Trophoblast cell (in vitro differentiated cells and primary cell): ENCODE results near the gene HS6ST3.
A peak's percentile ranks its signal among the peaks of the same experiment; 100 is the strongest.

Source experiments
- DNase-seq, 2 donors: peaks; one replicate each; pipeline ENCODE4 v3.0.0-alpha.2; 2016
- H2AFZ ChIP-seq: 2 replicates; pipeline ENCODE4 v1.6.1; 2013; ENCODE audit warnings: low read length, moderate library complexity, mild to moderate bottlenecking; ENCODE audit not compliant: insufficient read depth, poor library complexity
- H2AK5ac ChIP-seq: 2 replicates; pipeline ENCODE4 v1.6.1; 2013; ENCODE audit warnings: mild to moderate bottlenecking, low read length
- H2BK120ac ChIP-seq: 2 replicates; pipeline ENCODE4 v1.6.1; 2013; ENCODE audit warnings: low read length, mild to moderate bottlenecking, moderate library complexity; ENCODE audit not compliant: insufficient read depth, poor library complexity
- H2BK12ac ChIP-seq: 2 replicates; pipeline ENCODE4 v1.6.1; 2013; ENCODE audit warnings: mild to moderate bottlenecking, low read length, moderate library complexity
- H2BK5ac ChIP-seq: 2 replicates; pipeline ENCODE4 v1.6.1; 2013; ENCODE audit warnings: low read length, low read depth, moderate library complexity, mild to moderate bottlenecking; ENCODE audit not compliant: poor library complexity
- H3K14ac ChIP-seq: 2 replicates; pipeline ENCODE4 v1.6.1; 2013; ENCODE audit warnings: mild to moderate bottlenecking, low read length
- H3K18ac ChIP-seq: 2 replicates; pipeline ENCODE4 v1.6.1; 2013; ENCODE audit warnings: mild to moderate bottlenecking, low read length
- H3K23ac ChIP-seq: 2 replicates; pipeline ENCODE4 v1.6.1; 2013; ENCODE audit warnings: low read length
- H3K27ac ChIP-seq: 2 replicates; pipeline ENCODE4 v1.5.1; 2013; ENCODE audit warnings: low read depth, mild to moderate bottlenecking, inconsistent platforms, low read length, moderate library complexity
- H3K27me3 ChIP-seq: 2 replicates; pipeline ENCODE4 v1.6.1; 2013; ENCODE audit warnings: inconsistent platforms, mild to moderate bottlenecking, low read length, moderate library complexity; ENCODE audit not compliant: insufficient read depth
- H3K36me3 ChIP-seq, 2 experiments: 1 replicate in 1 of 2; 2 replicates in 1 of 2; pipeline ENCODE4 v1.6.1; 2013; ENCODE audit warnings: low read length in 2 of 2, mild to moderate bottlenecking in 2 of 2, moderate library complexity in 1 of 2; ENCODE audit not compliant: insufficient read depth in 2 of 2, control insufficient read depth in 1 of 2
- H3K4ac ChIP-seq: 2 replicates; pipeline ENCODE4 v1.6.1; 2013; ENCODE audit warnings: low read depth, mild to moderate bottlenecking, low read length, moderate library complexity
- H3K4me1 ChIP-seq, 2 experiments: 1 replicate in 1 of 2; 2 replicates in 1 of 2; pipeline ENCODE4 v1.6.1; 2013; ENCODE audit warnings: low read length in 2 of 2, mild to moderate bottlenecking in 2 of 2, moderate library complexity in 1 of 2; ENCODE audit not compliant: insufficient read depth in 2 of 2, control insufficient read depth in 1 of 2
- H3K4me2 ChIP-seq: 2 replicates; pipeline ENCODE4 v1.6.1; 2013; ENCODE audit warnings: inconsistent platforms, mild to moderate bottlenecking, low read length, moderate library complexity
- H3K4me3 ChIP-seq: 2 replicates; pipeline ENCODE4 v1.5.1; 2013; ENCODE audit warnings: mild to moderate bottlenecking, low read depth, low read length, inconsistent platforms
- H3K79me1 ChIP-seq: one replicate; pipeline ENCODE4 v1.6.1; 2013; ENCODE audit warnings: low read length
- H3K79me2 ChIP-seq: 2 replicates; pipeline ENCODE4 v1.6.1; 2013; ENCODE audit warnings: low read length, mild to moderate bottlenecking; ENCODE audit not compliant: control insufficient read depth, insufficient read depth, poor library complexity
- H3K9ac ChIP-seq: 2 replicates; pipeline ENCODE4 v1.6.1; 2013; ENCODE audit warnings: mild to moderate bottlenecking, low read length
- H3K9me3 ChIP-seq: 2 replicates; pipeline ENCODE4 v1.6.1; 2013; ENCODE audit warnings: low read depth, mild to moderate bottlenecking, control low read depth, inconsistent platforms, low read length; ENCODE audit not compliant: insufficient read depth
- H4K12ac ChIP-seq: 2 replicates; pipeline ENCODE4 v1.6.1; 2013; ENCODE audit warnings: low read depth, mild to moderate bottlenecking, low read length, moderate library complexity
- H4K8ac ChIP-seq: 2 replicates; pipeline ENCODE4 v1.6.1; 2013; ENCODE audit warnings: low read depth, mild to moderate bottlenecking, low read length, moderate library complexity
- H4K91ac ChIP-seq: one replicate; pipeline ENCODE4 v1.6.1; 2013; ENCODE audit warnings: low read depth, mild to moderate bottlenecking, low read length, moderate library complexity
- WGBS: extraction: QIAGEN DNeasy Blood & Tissue Kit; methylation state at CpG from one replicate; pipeline ENCODE4 v1.1.7; 2013; ENCODE audit warnings: missing lambda C conversion rate; ENCODE audit not compliant: insufficient read length, insufficient coverage; ENCODE audit errors: extremely low coverage; 5-methylcytosine and 5-hydroxymethylcytosine counted together

HS6ST3 gene

DNA sequence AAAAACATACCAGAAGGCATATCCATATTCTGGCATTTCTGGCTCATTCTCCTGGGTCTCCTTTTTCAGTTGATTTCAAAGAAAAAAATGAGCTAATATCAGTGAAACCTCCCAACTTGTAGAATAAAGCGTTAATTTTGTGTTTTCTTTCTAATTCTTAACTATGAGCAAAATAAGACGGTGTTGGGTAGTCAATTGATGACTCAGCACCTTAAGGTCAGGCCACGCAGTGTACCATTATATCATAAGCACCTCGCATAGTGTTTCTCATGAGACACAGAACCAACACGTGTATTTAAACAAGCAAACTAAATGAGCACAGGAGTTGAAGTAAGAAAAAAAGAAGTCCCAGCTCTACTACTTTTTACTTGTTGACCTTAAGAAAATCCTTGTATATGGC is 729.5 kb downstream of the HS6ST3 start:
- Histone ChIP-seq H3K79me1 (no peaks in the 10 kb centered on the region), H3K27ac (no peak overlapping the region), H3K14ac (no peak overlapping the region), H4K12ac (no peak overlapping the region), H3K9me3 (no peaks in the 10 kb centered on the region), H3K4me2 (no peak overlapping the region), H2BK12ac (no peak overlapping the region), H3K27me3 (no peaks in the 10 kb centered on the region), H2AFZ (no peak overlapping the region), H3K4me3 (no peak overlapping the region), H3K9ac (no peak overlapping the region), H3K79me2 (no peaks in the 10 kb centered on the region), H3K23ac (no peak overlapping the region), H4K8ac (no peak overlapping the region), H3K4me1 (no peaks in the 10 kb centered on the region), H2BK5ac (no peak overlapping the region), H3K18ac (no peak overlapping the region), H2AK5ac (no peak overlapping the region), H2BK120ac (no peak overlapping the region), H3K36me3 (no peaks in the 10 kb centered on the region), H3K4ac (no peak overlapping the region), H4K91ac (no peak overlapping the region)
- DNase-seq = no peak
- WGBS = no CpG with 5 or more reads among the region's 5 CpGs

DNA sequence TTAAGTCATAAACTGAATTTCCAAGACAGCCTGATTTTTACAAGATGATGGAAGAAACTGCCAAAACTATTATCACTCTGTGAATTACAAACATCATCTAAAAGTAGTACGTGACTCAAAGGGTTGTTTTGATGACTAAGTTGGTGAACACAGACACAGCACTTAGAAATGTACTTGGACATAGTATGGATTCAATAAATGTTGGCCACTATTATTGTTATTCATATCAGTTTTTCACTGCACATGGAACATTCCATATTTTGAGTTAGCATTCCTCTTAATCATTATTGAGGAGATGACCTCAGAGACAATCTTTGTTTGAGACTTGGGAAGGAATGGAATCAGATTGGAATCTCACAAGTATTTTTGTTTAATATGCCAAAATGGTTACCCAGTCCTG is 731.5 kb downstream of the HS6ST3 start:
- H3K79me2 ChIP-seq = no peaks in the 10 kb centered on the region
- no peak overlapping the region for H3K4me2 ChIP-seq
- no peak overlapping the region for H4K8ac ChIP-seq
- H2BK5ac ChIP-seq = no peak overlapping the region
- no peak overlapping the region for H3K4ac ChIP-seq
- no peaks in the 10 kb centered on the region for H3K36me3 ChIP-seq
- no peaks in the 10 kb centered on the region for H3K9me3 ChIP-seq
- H4K91ac ChIP-seq = no peak overlapping the region
- H3K9ac ChIP-seq = no peak overlapping the region
- no peak overlapping the region for H3K18ac ChIP-seq
- H3K27ac ChIP-seq = no peak overlapping the region
- no peak overlapping the region for H4K12ac ChIP-seq
- no peak overlapping the region for H2AK5ac ChIP-seq
- no peak overlapping the region for H3K23ac ChIP-seq
- peak in 1 of 2 donors; percentile 30 for DNase-seq
- WGBS = no CpG with 5 or more reads among the region's 1 CpG
- H2BK12ac ChIP-seq = no peak overlapping the region
- H3K27me3 ChIP-seq = no peaks in the 10 kb centered on the region
- no peak overlapping the region for H2BK120ac ChIP-seq
- H3K14ac ChIP-seq = no peak overlapping the region
- H2AFZ ChIP-seq = no peak overlapping the region
- H3K4me3 ChIP-seq = no peak overlapping the region
- no peaks in the 10 kb centered on the region for H3K4me1 ChIP-seq
- H3K79me1 ChIP-seq = no peaks in the 10 kb centered on the region

DNA sequence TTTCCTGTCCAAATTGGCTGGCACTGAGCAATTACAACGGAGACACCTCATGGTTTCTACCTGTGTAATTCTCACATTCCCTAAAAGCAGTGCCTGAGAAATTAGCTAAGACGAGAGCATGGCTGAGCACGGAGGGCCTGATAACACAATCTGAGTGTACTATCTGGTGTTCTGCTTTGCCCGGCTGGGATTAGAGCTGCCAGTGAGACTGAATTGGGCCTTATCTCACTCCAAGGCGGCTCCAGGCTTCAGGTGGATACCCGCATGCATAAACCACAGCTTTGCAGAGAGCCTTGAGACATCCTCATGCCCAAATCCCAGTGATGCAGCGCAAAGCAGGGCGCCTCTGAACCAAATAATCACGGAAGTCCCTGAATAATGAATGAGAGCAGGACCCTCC is 732.1 kb downstream of the HS6ST3 start:
- Histone ChIP-seq H3K79me1 (no peaks in the 10 kb centered on the region), H3K4me1 (no peaks in the 10 kb centered on the region), H4K8ac (no peak overlapping the region), H3K4ac (no peak overlapping the region), H2BK120ac (no peak overlapping the region), H3K18ac (no peak overlapping the region), H4K91ac (no peak overlapping the region), H3K4me3 (no peak overlapping the region), H3K23ac (no peak overlapping the region), H3K9me3 (no peaks in the 10 kb centered on the region), H3K79me2 (no peaks in the 10 kb centered on the region), H2AFZ (no peak overlapping the region), H3K27ac (no peak overlapping the region), H3K9ac (no peak overlapping the region), H3K14ac (no peak overlapping the region), H2BK5ac (no peak overlapping the region), H3K36me3 (no peaks in the 10 kb centered on the region), H3K4me2 (no peak overlapping the region), H2BK12ac (no peak overlapping the region), H3K27me3 (no peaks in the 10 kb centered on the region), H2AK5ac (no peak overlapping the region), H4K12ac (no peak overlapping the region)
- no CpG with 5 or more reads among the region's 9 CpGs for WGBS
- peak; percentile 50 to 71 for DNase-seq

DNA sequence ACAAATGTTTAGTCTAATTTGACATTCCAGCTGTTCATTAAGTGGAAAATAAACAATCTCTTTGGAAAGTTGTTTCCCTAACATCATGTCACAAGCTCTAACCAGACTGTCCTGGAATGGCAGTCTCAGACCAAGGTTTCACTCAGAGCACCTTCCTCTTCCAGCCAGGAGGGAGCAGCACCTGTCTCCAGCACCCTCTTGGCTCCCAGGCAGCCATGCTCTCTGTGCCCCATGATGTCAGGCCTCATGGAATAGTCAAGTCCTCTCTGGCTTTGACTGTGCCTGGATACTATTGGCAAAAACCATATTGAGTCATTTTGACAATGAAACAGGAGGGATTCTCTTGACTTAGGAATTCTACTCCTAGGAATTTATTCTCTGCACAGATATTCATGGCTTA is 733.0 kb downstream of the HS6ST3 start:
- no peak overlapping the region for H3K14ac ChIP-seq
- H2BK5ac ChIP-seq = no peak overlapping the region
- no peak overlapping the region for H3K4me2 ChIP-seq
- no peak overlapping the region for H4K8ac ChIP-seq
- no peaks in the 10 kb centered on the region for H3K79me2 ChIP-seq
- H4K12ac ChIP-seq = no peak overlapping the region
- H3K9me3 ChIP-seq = no peaks in the 10 kb centered on the region
- H2AK5ac ChIP-seq = no peak overlapping the region
- no peak overlapping the region for H3K9ac ChIP-seq
- H2AFZ ChIP-seq = no peak overlapping the region
- H3K4ac ChIP-seq = no peak overlapping the region
- no peak overlapping the region for H3K18ac ChIP-seq
- H2BK12ac ChIP-seq = no peak overlapping the region
- H3K4me3 ChIP-seq = no peak overlapping the region
- no peaks in the 10 kb centered on the region for H3K27me3 ChIP-seq
- DNase-seq = peak; percentile 41 to 55
- no peak overlapping the region for H3K23ac ChIP-seq
- H4K91ac ChIP-seq = no peak overlapping the region
- no peak overlapping the region for H2BK120ac ChIP-seq
- H3K27ac ChIP-seq = no peak overlapping the region
- no peaks in the 10 kb centered on the region for H3K79me1 ChIP-seq
- H3K4me1 ChIP-seq = no peaks in the 10 kb centered on the region
- H3K36me3 ChIP-seq = no peaks in the 10 kb centered on the region
